Stimulated activated CD4-positive, alpha-beta T cell treated with anti-CD3 and anti-CD28 coated beads, Interleukin-15, amount 100 ng/mL, for 1 hour (primary cell): ENCODE measurements around the gene WASHC1.
"Not testable (repeated sequence)": the region's sequence is repeated elsewhere in the genome, so short reads cannot be mapped to it uniquely, and the experiment has no call there.

Source experiments
- DNase-seq, 2 donors: peaks; one replicate each; pipeline ENCODE4 v3.0.0-alpha.2; 2020; ENCODE audit warnings: low read depth in 1 of 2, low spot score in 1 of 2

WASHC1 gene, protein sequence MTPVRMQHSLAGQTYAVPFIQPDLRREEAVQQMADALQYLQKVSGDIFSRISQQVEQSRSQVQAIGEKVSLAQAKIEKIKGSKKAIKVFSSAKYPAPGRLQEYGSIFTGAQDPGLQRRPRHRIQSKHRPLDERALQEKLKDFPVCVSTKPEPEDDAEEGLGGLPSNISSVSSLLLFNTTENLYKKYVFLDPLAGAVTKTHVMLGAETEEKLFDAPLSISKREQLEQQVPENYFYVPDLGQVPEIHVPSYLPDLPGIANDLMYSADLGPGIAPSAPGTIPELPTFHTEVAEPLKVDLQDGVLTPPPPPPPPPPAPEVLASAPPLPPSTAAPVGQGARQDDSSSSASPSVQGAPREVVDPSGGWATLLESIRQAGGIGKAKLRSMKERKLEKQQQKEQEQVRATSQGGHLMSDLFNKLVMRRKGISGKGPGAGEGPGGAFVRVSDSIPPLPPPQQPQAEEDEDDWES

DNA sequence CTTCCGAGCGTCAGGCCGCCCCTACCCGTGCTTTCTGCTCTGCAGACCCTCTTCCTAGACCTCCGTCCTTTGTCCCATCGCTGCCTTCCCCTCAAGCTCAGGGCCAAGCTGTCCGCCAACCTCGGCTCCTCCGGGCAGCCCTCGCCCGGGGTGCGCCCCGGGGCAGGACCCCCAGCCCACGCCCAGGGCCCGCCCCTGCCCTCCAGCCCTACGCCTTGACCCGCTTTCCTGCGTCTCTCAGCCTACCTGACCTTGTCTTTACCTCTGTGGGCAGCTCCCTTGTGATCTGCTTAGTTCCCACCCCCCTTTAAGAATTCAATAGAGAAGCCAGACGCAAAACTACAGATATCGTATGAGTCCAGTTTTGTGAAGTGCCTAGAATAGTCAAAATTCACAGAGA, at the start of gene WASHC1:
TSS of gene WASHC1 (minus strand) at position 101 of the 400 bp plus-strand sequence. CDS start 4,457 bp downstream, outside the sequence.
- DNase-seq, result not testable (repeated sequence)

- not testable (repeated sequence) for DNase-seq
Measured at GRCh38 chr9:78333-78732, 49.1 kb upstream of the WASHC1 start.

- not testable (repeated sequence) for DNase-seq
Measured at GRCh38 chr9:76389-76788, 47.1 kb upstream of the WASHC1 start.

GRCh38 chr9:73900-74525, 44.8 kb upstream of the WASHC1 start:
- not testable (repeated sequence) for DNase-seq

GRCh38 chr9:73076-73899, 44.0 kb upstream of the WASHC1 start:
- not testable (repeated sequence) for DNase-seq

GRCh38 chr9:63031-63629, 33.9 kb upstream of the WASHC1 start:
- peak in 1 of 2 donors; percentile 21 for DNase-seq

DNA sequence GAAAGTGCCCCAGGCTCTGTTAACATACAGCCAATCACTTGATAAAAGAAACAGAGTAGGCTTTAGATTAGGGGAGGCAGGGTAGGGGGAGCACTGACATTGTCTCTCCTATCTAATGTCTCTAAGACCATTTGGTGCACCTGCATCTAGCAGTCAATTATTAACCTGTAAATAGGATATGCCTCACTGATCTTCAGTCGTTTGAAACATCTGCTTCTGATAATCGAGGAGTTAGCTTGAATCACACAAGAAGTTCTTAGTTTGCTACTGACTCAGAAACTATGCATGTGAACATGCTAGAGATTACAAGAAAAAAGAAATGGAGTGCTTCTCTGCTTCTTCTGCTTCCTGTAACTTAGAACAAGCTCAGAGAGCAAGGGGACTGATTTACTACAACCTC, 23.4 kb upstream of the WASHC1 start:
- DNase-seq, result not testable (repeated sequence)

- not testable (repeated sequence) for DNase-seq
Measured at GRCh38 chr9:48190-48842, 19.1 kb upstream of the WASHC1 start.

GRCh38 chr9:46639-47271, 17.5 kb upstream of the WASHC1 start:
- DNase-seq, result not testable (repeated sequence)

- not testable (repeated sequence) for DNase-seq
Measured at GRCh38 chr9:46164-46563, 16.9 kb upstream of the WASHC1 start.

- DNase-seq, result not testable (repeated sequence)
Measured at GRCh38 chr9:45180-45878, 16.1 kb upstream of the WASHC1 start.

DNA sequence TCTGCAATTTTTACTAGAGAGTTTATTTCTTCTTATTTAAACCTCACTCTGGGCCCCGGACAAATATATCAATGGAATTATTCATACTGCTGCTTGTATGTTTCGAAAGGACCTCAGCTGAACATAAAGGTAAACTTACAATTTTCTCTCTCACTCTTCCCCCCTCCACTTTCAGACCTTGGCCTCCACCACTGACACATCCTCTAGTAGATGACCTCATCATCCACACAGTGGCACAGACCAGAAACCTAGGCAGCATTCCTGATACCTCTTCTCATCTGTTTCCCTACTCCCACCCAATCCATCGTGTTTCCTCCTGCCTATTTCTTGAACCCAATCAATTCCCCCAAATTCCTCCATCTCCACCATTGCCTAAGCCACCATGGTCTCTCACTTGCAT, 15.2 kb upstream of the WASHC1 start:
- DNase-seq, result not testable (repeated sequence)

DNA sequence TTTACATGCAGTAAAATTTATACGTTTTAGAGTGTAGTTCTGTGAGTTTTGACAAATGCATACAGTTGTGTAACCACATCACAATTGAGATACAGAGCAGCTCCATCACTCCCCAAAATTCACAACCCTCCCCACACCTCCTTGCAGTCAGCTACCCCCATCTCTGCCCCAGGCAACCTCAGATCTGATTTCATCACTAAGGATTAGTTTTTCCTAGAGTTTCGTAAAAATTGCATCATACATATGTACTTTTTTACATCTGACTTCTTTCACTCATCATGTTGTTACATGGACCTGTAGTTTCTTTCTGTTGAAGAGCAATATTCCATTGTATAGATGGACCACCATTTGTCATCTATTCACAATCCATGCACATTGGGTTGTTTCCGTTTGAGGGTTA, 14.4 kb upstream of the WASHC1 start:
- not testable (repeated sequence) for DNase-seq

GRCh38 chr9:43116-43515, 13.9 kb upstream of the WASHC1 start:
- DNase-seq, result not testable (repeated sequence)

DNA sequence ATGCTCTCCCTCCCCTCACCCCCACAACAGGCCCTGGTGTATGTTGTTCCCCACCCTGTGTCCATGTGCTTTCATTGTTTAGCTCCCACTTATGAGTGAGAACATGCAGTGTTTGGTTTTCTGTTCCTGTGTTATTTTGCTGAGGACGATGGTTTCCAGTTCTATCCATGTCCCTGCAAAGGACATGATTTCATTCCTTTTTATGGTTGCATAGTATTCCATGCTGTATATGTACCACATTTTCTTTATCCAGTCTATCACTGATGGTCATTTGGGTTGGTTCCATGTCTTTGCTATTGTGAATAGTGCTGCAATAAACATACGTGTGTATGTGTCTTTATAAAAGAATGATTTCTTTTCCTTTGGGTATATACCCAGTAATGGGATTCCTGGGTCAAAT, 12.6 kb upstream of the WASHC1 start:
- DNase-seq, result not testable (repeated sequence)

DNA sequence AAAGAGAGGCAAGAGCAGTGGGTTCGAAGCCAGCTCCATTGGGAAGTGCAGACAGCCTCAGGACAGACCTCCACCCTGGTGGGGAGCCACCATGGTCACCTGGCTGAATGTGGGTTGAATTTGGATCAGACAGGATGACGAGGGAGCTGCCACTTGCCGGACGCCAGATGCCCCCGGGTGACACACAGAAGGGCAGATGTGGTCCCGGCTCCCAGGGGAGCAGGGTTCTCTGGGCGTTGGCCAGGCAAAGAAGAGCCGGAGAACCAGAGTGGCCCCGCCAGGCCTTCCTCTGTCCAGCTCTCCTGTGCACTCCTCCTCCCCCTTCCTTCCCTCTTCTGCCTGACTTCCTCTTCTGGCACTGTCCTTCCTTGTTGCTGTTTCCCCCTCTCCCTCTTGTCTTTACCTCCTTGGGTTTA, 12.0 kb upstream of the WASHC1 start:
- not testable (repeated sequence) for DNase-seq

DNA sequence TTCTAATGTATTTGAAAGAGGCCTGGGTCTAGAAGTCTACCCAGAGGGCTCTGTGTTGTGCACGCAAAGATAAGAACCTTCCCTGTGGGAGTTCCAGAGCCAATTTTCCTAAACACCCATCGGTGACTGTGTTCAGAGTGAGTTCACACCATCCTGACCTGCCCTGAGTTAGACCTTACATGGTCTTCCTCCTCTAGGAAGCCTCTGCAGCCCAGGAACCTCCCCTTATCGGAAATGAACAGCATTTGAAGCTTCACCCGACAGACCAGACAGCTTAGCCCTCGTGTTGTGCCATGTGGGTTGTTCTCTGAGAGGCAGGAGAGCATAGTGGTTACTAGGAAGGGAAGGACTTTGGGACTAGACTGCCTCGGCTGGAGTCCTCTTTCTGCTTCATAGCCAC, 3.1 kb upstream of the WASHC1 start:
- not testable (repeated sequence) for DNase-seq

DNA sequence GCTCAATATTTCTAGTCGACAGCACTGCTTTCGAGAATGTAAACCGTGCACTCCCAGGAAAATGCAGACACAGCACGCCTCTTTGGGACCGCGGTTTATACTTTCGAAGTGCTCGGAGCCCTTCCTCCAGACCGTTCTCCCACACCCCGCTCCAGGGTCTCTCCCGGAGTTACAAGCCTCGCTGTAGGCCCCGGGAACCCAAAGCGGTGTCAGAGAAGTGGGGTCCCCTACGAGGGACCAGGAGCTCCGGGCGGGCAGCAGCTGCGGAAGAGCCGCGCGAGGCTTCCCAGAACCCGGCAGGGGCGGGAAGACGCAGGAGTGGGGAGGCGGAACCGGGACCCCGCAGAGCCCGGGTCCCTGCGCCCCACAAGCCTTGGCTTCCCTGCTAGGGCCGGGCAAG, 481 bp downstream of the WASHC1 start:
- not testable (repeated sequence) for DNase-seq

DNA sequence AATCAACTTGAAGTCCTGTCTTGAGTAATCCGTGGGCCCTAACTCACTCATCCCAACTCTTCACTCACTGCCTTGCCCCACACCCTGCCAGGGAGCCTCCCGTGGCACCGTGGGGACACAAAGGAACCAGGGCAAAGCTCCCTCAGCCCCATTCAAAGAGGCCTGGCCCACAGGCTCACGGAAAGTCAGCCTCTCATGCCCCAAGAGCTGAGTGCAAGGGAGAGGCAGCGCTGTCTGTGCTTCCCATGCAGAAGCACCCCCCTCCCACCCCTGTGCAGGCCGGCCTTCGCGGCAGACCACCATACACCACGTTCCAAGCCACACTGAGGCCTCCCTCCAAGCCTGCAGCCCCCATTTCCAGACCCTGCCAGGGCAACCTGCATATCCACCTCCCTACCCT, 7.6 kb downstream of the WASHC1 start:
- DNase-seq, result not testable (repeated sequence)
